Nephron (organoid): ENCODE data around the gene GNG2.

Source experiments
- H3K27ac Mint-ChIP-seq, 3 experiments: 2 replicates each; pipeline ENCODE4 v1.8.0; 2020; ENCODE audit warnings: mixed read lengths in 3 of 3, mild to moderate bottlenecking in 2 of 3, moderate library complexity in 1 of 3
- H3K27me3 Mint-ChIP-seq: 2 replicates; pipeline ENCODE4 v1.8.0; 2021; ENCODE audit warnings: low read depth, mild to moderate bottlenecking, moderate library complexity, mixed read lengths
- H3K36me3 Mint-ChIP-seq: 2 replicates; pipeline ENCODE4 v1.8.0; 2020; ENCODE audit warnings: low read depth, mixed read lengths
- H3K4me1 Mint-ChIP-seq: 2 replicates; pipeline ENCODE4 v1.8.0; 2020; ENCODE audit warnings: mixed read lengths
- H3K4me3 Mint-ChIP-seq, 3 experiments: 2 replicates each; pipeline ENCODE4 v1.8.0; 2020; ENCODE audit warnings: mild to moderate bottlenecking in 3 of 3, mixed read lengths in 3 of 3, moderate library complexity in 2 of 3
- H3K9me3 Mint-ChIP-seq: 2 replicates; pipeline ENCODE4 v1.8.0; 2020; ENCODE audit warnings: mixed read lengths
- TF ChIP-seq, protein P1 (sequence below), 3 experiments: fragments of 200-600 bp; sonication (generic); IDR thresholded peaks; one replicate each; pipeline ENCODE4 v1.5.0; 2021; ENCODE audit warnings: antibody characterized with exemption in 3 of 3; ENCODE audit not compliant: unreplicated experiment in 3 of 3

GNG2 gene

GRCh38 chr14:51998348-51998747, 137.9 kb downstream of the GNG2 start:
- H3K27me3 Mint-ChIP-seq, result no peaks in the 10 kb centered on the region
- no peak overlapping the region for H3K4me3 Mint-ChIP-seq
- H3K9me3 Mint-ChIP-seq, result no peaks in the 10 kb centered on the region
- H3K4me1 Mint-ChIP-seq, result peaks cover 17% of the 10 kb centered on the region
- no peak overlapping the region for H3K27ac Mint-ChIP-seq
- peaks cover 66% of the 10 kb centered on the region for H3K36me3 Mint-ChIP-seq
- TF ChIP-seq, protein P1, sequence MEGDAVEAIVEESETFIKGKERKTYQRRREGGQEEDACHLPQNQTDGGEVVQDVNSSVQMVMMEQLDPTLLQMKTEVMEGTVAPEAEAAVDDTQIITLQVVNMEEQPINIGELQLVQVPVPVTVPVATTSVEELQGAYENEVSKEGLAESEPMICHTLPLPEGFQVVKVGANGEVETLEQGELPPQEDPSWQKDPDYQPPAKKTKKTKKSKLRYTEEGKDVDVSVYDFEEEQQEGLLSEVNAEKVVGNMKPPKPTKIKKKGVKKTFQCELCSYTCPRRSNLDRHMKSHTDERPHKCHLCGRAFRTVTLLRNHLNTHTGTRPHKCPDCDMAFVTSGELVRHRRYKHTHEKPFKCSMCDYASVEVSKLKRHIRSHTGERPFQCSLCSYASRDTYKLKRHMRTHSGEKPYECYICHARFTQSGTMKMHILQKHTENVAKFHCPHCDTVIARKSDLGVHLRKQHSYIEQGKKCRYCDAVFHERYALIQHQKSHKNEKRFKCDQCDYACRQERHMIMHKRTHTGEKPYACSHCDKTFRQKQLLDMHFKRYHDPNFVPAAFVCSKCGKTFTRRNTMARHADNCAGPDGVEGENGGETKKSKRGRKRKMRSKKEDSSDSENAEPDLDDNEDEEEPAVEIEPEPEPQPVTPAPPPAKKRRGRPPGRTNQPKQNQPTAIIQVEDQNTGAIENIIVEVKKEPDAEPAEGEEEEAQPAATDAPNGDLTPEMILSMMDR (IDR thresholded peaks at IDR 0.05; ENCODE audit: unreplicated experiment in 3 of 3), result no peak

DNA sequence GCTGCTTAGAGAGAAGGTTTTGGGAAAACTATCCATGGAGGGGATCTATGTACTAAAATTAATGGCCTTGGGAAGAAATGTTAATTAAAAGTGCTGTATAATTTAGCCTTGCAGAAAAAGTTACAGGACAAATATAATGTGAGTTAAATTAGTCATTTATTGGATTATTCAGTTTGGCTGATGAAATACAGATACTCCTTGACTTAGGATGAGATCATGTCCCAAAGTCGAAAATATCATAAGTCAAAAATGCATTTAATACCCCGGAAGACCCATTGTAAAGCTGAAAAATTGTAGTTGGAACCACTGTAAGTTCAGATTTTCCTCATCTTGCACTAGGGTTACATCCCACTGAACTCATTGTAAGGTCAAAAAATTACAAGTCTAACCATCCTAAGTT, 138.7 kb downstream of the GNG2 start:
- TF ChIP-seq, protein P1 (IDR thresholded peaks at IDR 0.05; ENCODE audit: unreplicated experiment in 3 of 3), result no peak
- peaks cover 17% of the 10 kb centered on the region for H3K4me1 Mint-ChIP-seq
- no peak overlapping the region for H3K4me3 Mint-ChIP-seq
- no peaks in the 10 kb centered on the region for H3K9me3 Mint-ChIP-seq
- H3K36me3 Mint-ChIP-seq, result peaks cover 68% of the 10 kb centered on the region
- H3K27ac Mint-ChIP-seq, result no peak overlapping the region
- H3K27me3 Mint-ChIP-seq, result no peaks in the 10 kb centered on the region

GRCh38 chr14:52000019-52000582, 139.7 kb downstream of the GNG2 start:
- TF ChIP-seq, protein P1 (IDR thresholded peaks at IDR 0.05; ENCODE audit: unreplicated experiment in 3 of 3), result no peak
- Mint-ChIP-seq H3K36me3 (peaks cover 63% of the 10 kb centered on the region), H3K4me1 (peaks cover 17% of the 10 kb centered on the region), H3K27ac (peak overlapping the region in 2 of 3 experiments; percentile 19 to 57), H3K27me3 (no peaks in the 10 kb centered on the region), H3K4me3 (no peak overlapping the region), H3K9me3 (no peaks in the 10 kb centered on the region)

DNA sequence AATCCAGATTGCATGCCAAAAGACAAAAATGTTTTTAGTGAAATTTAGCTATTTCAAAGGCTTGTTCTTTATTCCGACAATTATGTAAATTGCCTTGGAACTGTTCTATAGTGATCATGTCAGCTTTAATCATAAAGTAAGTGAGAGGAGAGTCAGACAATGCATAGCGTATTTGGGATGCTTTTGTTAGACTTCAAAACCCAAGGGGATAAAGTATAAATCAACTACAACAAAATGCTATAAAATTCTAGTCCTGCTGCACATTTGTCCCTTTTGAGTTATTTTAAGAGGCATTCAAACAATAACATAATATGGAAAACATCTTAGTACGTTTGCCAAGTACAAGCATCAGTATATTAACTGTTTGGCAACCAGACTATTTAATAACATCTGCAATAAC, 140.3 kb downstream of the GNG2 start:
- H3K4me3 Mint-ChIP-seq, result no peak overlapping the region
- H3K4me1 Mint-ChIP-seq, result peaks cover 17% of the 10 kb centered on the region
- TF ChIP-seq, protein P1 (IDR thresholded peaks at IDR 0.05; ENCODE audit: unreplicated experiment in 3 of 3), result no peak
- peak overlapping the region; percentile 19 to 57 (median 43) for H3K27ac Mint-ChIP-seq
- H3K9me3 Mint-ChIP-seq, result no peaks in the 10 kb centered on the region
- no peaks in the 10 kb centered on the region for H3K27me3 Mint-ChIP-seq
- H3K36me3 Mint-ChIP-seq, result peaks cover 66% of the 10 kb centered on the region

DNA sequence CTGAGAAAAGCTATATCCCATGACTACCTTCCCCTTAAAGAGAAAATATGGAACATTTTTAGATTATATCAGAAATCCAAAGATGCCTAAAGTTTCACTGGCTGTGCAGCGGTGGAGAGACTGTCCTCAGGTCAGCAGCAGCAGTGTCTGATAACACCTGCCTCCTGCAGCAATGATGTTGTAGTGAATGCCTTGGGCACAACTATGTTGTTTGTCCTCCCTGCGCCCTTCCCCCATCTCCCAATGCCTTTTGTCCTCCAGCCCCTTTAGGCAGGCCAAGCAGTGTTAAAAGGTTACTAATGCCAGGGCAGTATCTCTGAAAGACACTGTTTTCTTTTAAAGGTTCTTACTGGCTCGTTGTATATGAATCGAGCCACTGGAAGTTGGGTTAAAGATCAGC, 142.1 kb downstream of the GNG2 start:
- Mint-ChIP-seq H3K9me3 (no peaks in the 10 kb centered on the region), H3K36me3 (peaks cover 70% of the 10 kb centered on the region)

DNA sequence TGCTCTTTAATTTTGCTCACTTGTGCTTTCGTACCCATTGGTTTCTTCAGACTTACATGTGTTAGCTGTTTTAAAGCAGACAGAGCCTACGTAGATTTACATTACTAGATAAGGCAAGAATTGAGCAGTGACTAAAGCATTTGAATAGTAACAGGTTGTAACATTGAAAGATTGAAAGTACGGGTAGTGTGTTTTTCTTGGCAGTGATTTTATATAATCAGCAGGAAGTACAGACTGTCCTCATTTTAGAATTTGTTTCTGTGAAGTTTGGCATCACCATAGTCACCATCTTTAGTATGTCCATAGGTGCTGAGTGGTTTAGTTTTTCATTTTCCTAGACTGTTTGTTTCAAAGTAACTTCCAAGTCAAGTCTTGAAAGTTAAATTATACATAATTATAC, 142.9 kb downstream of the GNG2 start:
- peaks cover 17% of the 10 kb centered on the region for H3K4me1 Mint-ChIP-seq
- H3K4me3 Mint-ChIP-seq, result no peak overlapping the region

More for the DNA sequence above, 142.1 kb downstream of the GNG2 start:
- no peaks in the 10 kb centered on the region for H3K27me3 Mint-ChIP-seq
- no peak overlapping the region for H3K27ac Mint-ChIP-seq
- peaks cover 17% of the 10 kb centered on the region for H3K4me1 Mint-ChIP-seq
- H3K4me3 Mint-ChIP-seq, result no peak overlapping the region
- TF ChIP-seq, protein P1 (IDR thresholded peaks at IDR 0.05; ENCODE audit: unreplicated experiment in 3 of 3), result no peak

More for the DNA sequence above, 142.9 kb downstream of the GNG2 start:
- H3K27me3 Mint-ChIP-seq, result no peaks in the 10 kb centered on the region
- no peaks in the 10 kb centered on the region for H3K9me3 Mint-ChIP-seq
- peaks cover 78% of the 10 kb centered on the region for H3K36me3 Mint-ChIP-seq
- H3K27ac Mint-ChIP-seq, result no peak overlapping the region
- TF ChIP-seq, protein P1 (IDR thresholded peaks at IDR 0.05; ENCODE audit: unreplicated experiment in 3 of 3), result no peak
